ENCODE measurements around the gene DTX1.
"Not testable (repeated sequence)": the region's sequence is repeated elsewhere in the genome, so short reads cannot be mapped to it uniquely, and the experiment has no call there.

The DTX1 gene

GRCh38 chr12:113114447-113115178, 58.1 kb downstream of the DTX1 start:
- DNase-seq (ENCODE audit: low read depth in 2 of 2), result no peak

GRCh38 chr12:113115455-113116126, 59.1 kb downstream of the DTX1 start:
- DNase-seq (ENCODE audit: low read depth in 2 of 2), result no peak

GRCh38 chr12:113116875-113117274, 60.3 kb downstream of the DTX1 start:
- DNase-seq (ENCODE audit: low read depth in 2 of 2), result no peak

GRCh38 chr12:113117684-113118083, 61.2 kb downstream of the DTX1 start:
- not testable (repeated sequence) for DNase-seq (ENCODE audit: low read depth in 2 of 2)

- no peak for DNase-seq (ENCODE audit: low read depth in 2 of 2)
Measured at GRCh38 chr12:113118142-113118541, 61.6 kb downstream of the DTX1 start.

GRCh38 chr12:113119980-113120669, 63.6 kb downstream of the DTX1 start:
- DNase-seq (ENCODE audit: low read depth in 2 of 2), result no peak

- DNase-seq (ENCODE audit: low read depth in 2 of 2), result no peak
Measured at GRCh38 chr12:113120670-113121370, 64.3 kb downstream of the DTX1 start.

GRCh38 chr12:113127791-113128199, 71.3 kb downstream of the DTX1 start:
- no peak for DNase-seq (ENCODE audit: low read depth in 2 of 2)

- DNase-seq (ENCODE audit: low read depth in 2 of 2), result no peak
Measured at GRCh38 chr12:113128802-113129663, 72.5 kb downstream of the DTX1 start.

GRCh38 chr12:113129664-113130456, 73.3 kb downstream of the DTX1 start:
- no peak for DNase-seq (ENCODE audit: low read depth in 2 of 2)

- no peak for DNase-seq (ENCODE audit: low read depth in 2 of 2)
Measured at GRCh38 chr12:113130457-113131135, 74.1 kb downstream of the DTX1 start.

- no peak for DNase-seq (ENCODE audit: low read depth in 2 of 2)
Measured at GRCh38 chr12:113131556-113131955, 75.0 kb downstream of the DTX1 start.

- no peak for DNase-seq (ENCODE audit: low read depth in 2 of 2)
Measured at GRCh38 chr12:113133036-113133435, 76.5 kb downstream of the DTX1 start.

- no peak for DNase-seq (ENCODE audit: low read depth in 2 of 2)
Measured at GRCh38 chr12:113133666-113134065, 77.1 kb downstream of the DTX1 start.

- no peak for DNase-seq (ENCODE audit: low read depth in 2 of 2)
Measured at GRCh38 chr12:113134071-113134470, 77.5 kb downstream of the DTX1 start.

- no peak for DNase-seq (ENCODE audit: low read depth in 2 of 2)
Measured at GRCh38 chr12:113134521-113134951, 78.0 kb downstream of the DTX1 start.

- peak; percentile 78 to 91 for DNase-seq (ENCODE audit: low read depth in 2 of 2)
Measured at GRCh38 chr12:113135178-113136127, 78.9 kb downstream of the DTX1 start, which contains the start of gene RASAL1. Gene RASAL1, minus strand, starts transcription at chr12:113135761. Its CDS starts 299 bp downstream, at chr12:113135462.

All from stimulated activated CD4-positive, alpha-beta T cell treated with anti-CD3 and anti-CD28 coated beads, Interleukin-15, amount 100 ng/mL, for 48 hours (primary cell).